PC-3 (cell line): ENCODE measurements around the gene RNF103. TPM values are rescaled to one million over a fixed set of nuclear protein-coding genes. Genes with fewer than 3 reads are reported as not detected.
A peak's percentile ranks its signal among the peaks of the same experiment; 100 is the strongest.

Experiments
- ATAC-seq: fragments of 200-7000 bp; cut with Tn5 transposase; 2 replicates; pipeline ENCODE4 v1.9.1; 2020; ENCODE audit warnings: mild to moderate bottlenecking, moderate library complexity
- Bru-seq: library from RNA; stranded (reverse); fragments of 400-500 nt; gene quantifications from one replicate; lab custom pipeline; 2021; lab: Mats Ljungman, UMichigan
- BruChase-seq, 2 experiments: library from RNA; stranded (reverse); fragments of 400-500 nt; gene quantifications; one replicate each; lab custom pipeline; 2021; lab: Mats Ljungman, UMichigan
- BruUV-seq: library from RNA; stranded (reverse); fragments of 400-500 nt; replicated peaks from 2 replicates; lab custom pipeline; 2021; lab: Mats Ljungman, UMichigan
- CTCF ChIA-PET: fragments of 300-600 bp; sonication (Branson Sonifier 250); formaldehyde crosslinking; loops from one replicate; lab custom pipeline; 2022; ENCODE audit warnings: antibody characterized with exemption; lab: Charles Lee
- POLR2A ChIA-PET: fragments of 300-600 bp; sonication (Branson Sonifier 250); formaldehyde crosslinking; loops from one replicate; lab custom pipeline; 2022; ENCODE audit warnings: antibody characterized with exemption; ENCODE audit not compliant: unreplicated experiment; lab: Charles Lee
- DNase-seq: peaks from one replicate; pipeline ENCODE4 v3.0.0-alpha.2; 2015
- H2AFZ ChIP-seq: fragments of 300-600 bp; sonication (generic); 2 replicates; pipeline ENCODE4 v1.6.0; 2016; ENCODE audit warnings: antibody characterized with exemption, low read length
- H3F3A ChIP-seq: fragments of 300-600 bp; sonication (generic); one replicate; pipeline ENCODE4 v1.6.0; 2017; ENCODE audit warnings: antibody characterized with exemption, low read length, control low read depth, mild to moderate bottlenecking; ENCODE audit not compliant: unreplicated experiment
- H3K27ac ChIP-seq: fragments of 300-600 bp; sonication (generic); 2 replicates; pipeline ENCODE4 v1.5.1; 2016; ENCODE audit warnings: mild to moderate bottlenecking, low read length
- H3K27me3 ChIP-seq: fragments of 300-600 bp; sonication (generic); 2 replicates; pipeline ENCODE4 v1.6.1; 2016; ENCODE audit warnings: low read length, mixed read lengths
- H3K36me3 ChIP-seq: fragments of 300-600 bp; sonication (generic); 2 replicates; pipeline ENCODE4 v1.6.1; 2016; ENCODE audit warnings: low read depth, mixed run types, low read length, mixed read lengths
- H3K4me1 ChIP-seq: fragments of 300-600 bp; sonication (generic); 2 replicates; pipeline ENCODE4 v1.5.1; 2016; ENCODE audit warnings: low read length; ENCODE audit not compliant: insufficient read depth
- H3K4me2 ChIP-seq: fragments of 300-600 bp; sonication (generic); 2 replicates; pipeline ENCODE4 v1.6.0; 2016; ENCODE audit warnings: low read length
- H3K4me3 ChIP-seq: fragments of 300-600 bp; sonication (generic); 2 replicates; pipeline ENCODE4 v1.5.1; 2016; ENCODE audit warnings: mild to moderate bottlenecking, low read length, mixed read lengths
- H3K79me2 ChIP-seq: fragments of 300-600 bp; sonication (generic); 2 replicates; pipeline ENCODE4 v1.6.1; 2017; ENCODE audit warnings: low read length, mixed read lengths
- H3K9ac ChIP-seq: fragments of 300-600 bp; sonication (generic); 2 replicates; pipeline ENCODE4 v1.6.0; 2016; ENCODE audit warnings: mild to moderate bottlenecking, low read length
- H3K9me2 ChIP-seq: fragments of 300-600 bp; sonication (generic); replicated peaks from 2 replicates; pipeline ENCODE4 v1.6.1; 2016; ENCODE audit warnings: mixed run types, low read length, mixed read lengths
- H3K9me3 ChIP-seq: fragments of 300-600 bp; sonication (generic); 2 replicates; pipeline ENCODE4 v1.6.1; 2016; ENCODE audit warnings: low read length, mixed read lengths
- H4K20me1 ChIP-seq: fragments of 300-600 bp; sonication (generic); 2 replicates; pipeline ENCODE4 v1.6.1; 2016; ENCODE audit warnings: low read length, mixed read lengths
- CTCF ChIP-seq: fragments of 300-600 bp; sonication (generic); conservative IDR thresholded peaks from 2 replicates; pipeline ENCODE4 v1.5.1; 2017; ENCODE audit warnings: antibody characterized with exemption, low read depth, mild to moderate bottlenecking, low read length
- EZH2 ChIP-seq: fragments of 300-600 bp; sonication (generic); IDR thresholded peaks from one replicate; pipeline ENCODE4 v1.6.1; 2017; ENCODE audit warnings: antibody characterized with exemption, mild to moderate bottlenecking, low read length; ENCODE audit not compliant: unreplicated experiment
- EZH2phosphoT487 ChIP-seq: fragments of 300-600 bp; sonication (generic); IDR thresholded peaks from 2 replicates; pipeline ENCODE4 v1.6.1; 2018; ENCODE audit warnings: mild to moderate bottlenecking, antibody characterized with exemption, low read length, borderline replicate concordance
- intact Hi-C: fragments of 100-400 bp; cut with micrococcal nuclease; formaldehyde crosslinking; loops from 2 replicates; pipeline ENCODE4 v1.9.0; 2023
- long read RNA-seq: library from polyadenylated mRNA; unstranded; transcript quantifications from one replicate; pipeline ENCODE4 v2.0.0, GENCODE V29; 2021; ENCODE audit not compliant: unreplicated experiment
- total RNA-seq: library from RNA; depleted of rRNA; stranded (reverse); fragments of >200 nt; gene quantifications from 2 replicates; pipeline ENCODE4 v1.2.3, GENCODE V29; 2014; rRNA removed

RNF103 gene
- total RNA-seq (10.4 and 12.3 TPM in 2 replicates), Bru-seq, nascent RNA (percentile 80 among the genes with signal in this experiment), BruChase-seq, experiment 1, labeled RNA remaining after a 6-hour chase (percentile 97 among the genes with signal in this experiment), BruChase-seq, experiment 2, labeled RNA remaining after a 2-hour chase (percentile 98 among the genes with signal in this experiment)
- long read RNA-seq, full-length matches to known transcripts: 145 of 182 reads
- long read RNA-seq, partial matches to known transcripts: 3 of 182 reads
- long read RNA-seq, other reads (novel, unspliced or antisense): 34 of 182 reads

DNA sequence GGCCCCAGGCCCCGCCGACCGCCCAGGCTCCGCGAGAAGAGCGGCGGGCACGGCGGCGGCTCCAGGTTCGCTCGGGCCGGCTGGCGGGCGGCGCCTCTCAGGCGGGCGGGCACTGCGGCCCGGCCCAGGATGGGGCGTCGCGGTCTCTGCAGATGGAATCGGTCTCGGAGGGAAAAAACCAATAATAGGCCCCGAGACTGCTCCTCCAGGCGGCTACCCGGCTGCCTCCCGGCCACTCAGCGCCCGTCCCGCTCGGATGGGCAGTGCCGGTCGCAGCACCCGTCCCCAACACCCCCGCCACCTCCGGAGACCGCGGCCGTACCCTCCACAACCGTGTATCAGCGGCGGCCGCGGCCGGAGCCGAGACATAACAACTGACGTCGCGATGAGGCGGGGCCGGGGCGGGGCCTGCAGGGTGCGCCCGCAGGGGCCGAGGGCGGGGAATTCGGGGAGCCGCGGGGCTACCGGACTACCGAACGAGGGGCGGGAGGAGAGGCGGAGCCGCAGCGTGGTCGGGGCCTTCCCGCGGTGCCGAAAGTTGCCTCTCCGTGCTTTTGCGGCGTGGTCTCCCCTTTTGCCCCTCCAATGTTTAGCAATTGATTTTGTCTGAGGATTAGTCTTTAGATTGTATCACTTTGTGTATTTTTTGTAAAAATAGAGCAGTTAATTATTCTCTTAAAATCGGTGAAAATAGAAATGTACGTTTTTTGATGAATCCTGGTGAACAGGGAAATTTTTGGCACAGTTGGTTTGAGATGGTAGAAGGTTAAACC, at the start of gene RNF103:
Gene RNF103 (minus strand): TSS at position 372 of the 773 bp plus-strand sequence. CDS start 979 bp downstream, outside the sequence.
- TF ChIP-seq EZH2: no peak
- no peak for TF ChIP-seq CTCF
- TF ChIP-seq EZH2phosphoT487: no peak
- peaks cover 31% of the 10 kb centered on the region for H3K79me2 ChIP-seq
- no peaks in the 10 kb centered on the region for H3K27me3 ChIP-seq
- intact Hi-C loops: loop anchor here (2.0 to 5.0 kb wide), 5 partner anchors 61 to 131 kb away; partner anchors contain the start of gene CHMP3
- ChIA-PET POLR2A (no interaction called here), CTCF (no interaction called here)
- peak within 1 kb of the TSS; percentile 81 for H3K9ac ChIP-seq
- H3K4me2 ChIP-seq: peak within 1 kb of the TSS; percentile 90
- H3F3A ChIP-seq: no peaks in the 10 kb centered on the region
- peak within 1 kb of the TSS; percentile 53 for H3K27ac ChIP-seq
- peak within 1 kb of the TSS; percentile 99 for H2AFZ ChIP-seq
- no peaks in the 10 kb centered on the region for H3K9me3 ChIP-seq
- no peaks in the 10 kb centered on the region for H3K9me2 ChIP-seq
- ATAC-seq (peak; percentile 83), DNase-seq (peak; percentile 92)
- no TSS peak for BruUV-seq
- peak within 1 kb of the TSS; percentile 83 for H3K4me3 ChIP-seq
- H4K20me1 ChIP-seq: no peaks in the 10 kb centered on the region
- peaks cover 14% of the 10 kb centered on the region for H3K4me1 ChIP-seq
- no peaks in the 10 kb centered on the region; the same call in 1 of the 2 replicates for H3K36me3 ChIP-seq

DNA sequence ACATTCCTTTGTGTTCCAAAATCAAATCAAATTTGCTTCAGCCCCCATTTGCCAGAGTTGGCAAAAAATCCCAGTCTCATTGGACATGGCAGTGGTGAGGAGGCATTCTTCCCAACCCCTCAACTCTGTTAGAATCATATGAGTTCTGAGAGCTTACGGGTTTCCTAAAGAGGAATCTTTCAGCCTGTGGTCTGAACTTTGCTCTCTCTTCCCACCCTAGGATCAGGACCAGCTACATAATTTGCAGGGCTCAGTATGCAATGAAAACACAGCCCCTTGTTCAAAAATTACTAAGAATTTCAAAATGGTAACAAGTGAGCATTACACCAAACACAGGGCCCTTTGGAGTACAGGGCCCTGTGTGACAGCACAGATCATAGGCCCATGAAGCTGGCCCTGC, 49.3 kb upstream of the RNF103 start:
- no peak overlapping the region for H3K27ac ChIP-seq
- no peaks in the 10 kb centered on the region for H3K4me1 ChIP-seq
- no peak overlapping the region for H3K9ac ChIP-seq
- BruUV-seq: no TSS peak
- H3K27me3 ChIP-seq: no peaks in the 10 kb centered on the region
- H4K20me1 ChIP-seq: no peaks in the 10 kb centered on the region
- H2AFZ ChIP-seq: no peak overlapping the region
- no peaks in the 10 kb centered on the region for H3K36me3 ChIP-seq
- no peaks in the 10 kb centered on the region for H3K9me2 ChIP-seq
- H3K4me2 ChIP-seq: no peak overlapping the region
- CTCF ChIA-PET: no interaction called here
- ATAC-seq: no peak
- no peak for DNase-seq
- intact Hi-C loops: no loop called here
- no peak overlapping the region for H3K4me3 ChIP-seq
- H3F3A ChIP-seq: no peaks in the 10 kb centered on the region
- TF ChIP-seq EZH2 (no peak), CTCF (no peak), EZH2phosphoT487 (no peak)
- H3K79me2 ChIP-seq: no peaks in the 10 kb centered on the region
- POLR2A ChIA-PET: no interaction called here
- H3K9me3 ChIP-seq: no peaks in the 10 kb centered on the region
